ENCODE measurements around the gene FAM193A. TPM values are rescaled to one million over a fixed set of nuclear protein-coding genes. Genes with fewer than 3 reads are reported as not detected.

FAM193A gene
- total RNA-seq, 6 experiments from 2014 or later: 8.5 to 12.3 (median 9.7) TPM

GRCh38 chr4:2489081-2489805 is 47.2 kb upstream of the FAM193A start:
- no peaks in the 10 kb centered on the region for H3K9me3 ChIP-seq
- peak in 1 of 3 donors; percentile 15 for DNase-seq
- TF ChIP-seq CTCF (IDR thresholded peaks at IDR 0.05) (no peak), POLR2A (IDR thresholded peaks at IDR 0.05) (no peak)
- no peak overlapping the region for H3K27ac ChIP-seq
- peaks cover 0 to 24% (median 0%) of the 10 kb centered on the region in 4 donors for H3K36me3 ChIP-seq
- intact Hi-C loops (cut with DNase I): no loop called here
- H3K27me3 ChIP-seq: no peaks in the 10 kb centered on the region
- H3K4me3 ChIP-seq: no peak overlapping the region
- 87% methylated on average over 4 of the region's 20 CpGs for WGBS (ENCODE audit: insufficient coverage, low coverage, low lambda C conversion rate, missing lambda C conversion rate)
- no peak for ATAC-seq
- H3K4me1 ChIP-seq: peaks cover 0 to 22% (median 2%) of the 10 kb centered on the region in 4 donors

- Histone ChIP-seq H3K9me3 (no peaks in the 10 kb centered on the region), H3K27ac (no peak overlapping the region), H3K27me3 (no peaks in the 10 kb centered on the region), H3K4me1 (peaks cover 0 to 17% (median 0%) of the 10 kb centered on the region in 4 donors), H3K4me3 (no peak overlapping the region), H3K36me3 (peaks cover 0 to 24% (median 0%) of the 10 kb centered on the region in 4 donors)
- ATAC-seq (peak in 3 of 4 donors; percentile 9 to 47 (median 41)), DNase-seq (peak in 1 of 3 donors; percentile 17)
- intact Hi-C loops (cut with DNase I): no loop called here
- 75% methylated on average over 9 of the region's 9 CpGs for WGBS (ENCODE audit: insufficient coverage, low coverage, low lambda C conversion rate, missing lambda C conversion rate)
- TF ChIP-seq POLR2A (IDR thresholded peaks at IDR 0.05): no peak
Observed at GRCh38 chr4:2489841-2490552, 46.5 kb upstream of the FAM193A start.

GRCh38 chr4:2492970-2493369 is 43.5 kb upstream of the FAM193A start:
- 60% methylated on average over 1 of the region's 1 CpG for WGBS (ENCODE audit: insufficient coverage, low coverage, low lambda C conversion rate, missing lambda C conversion rate)
- H3K4me3 ChIP-seq: no peak overlapping the region
- no peak for TF ChIP-seq POLR2A (IDR thresholded peaks at IDR 0.05)
- TF ChIP-seq CTCF (IDR thresholded peaks at IDR 0.05): no peak
- ATAC-seq (peak; percentile 34 to 69 (median 46)), DNase-seq (no peak)
- H3K36me3 ChIP-seq: peaks cover 0 to 41% (median 5%) of the 10 kb centered on the region in 4 donors
- no peak overlapping the region for H3K27ac ChIP-seq
- H3K4me1 ChIP-seq: no peaks in the 10 kb centered on the region
- no peaks in the 10 kb centered on the region for H3K9me3 ChIP-seq
- H3K27me3 ChIP-seq: no peaks in the 10 kb centered on the region
- intact Hi-C loops (cut with DNase I): no loop called here

GRCh38 chr4:2494992-2495391 is 41.5 kb upstream of the FAM193A start:
- H3K4me3 ChIP-seq: no peak overlapping the region
- peak in 1 of 4 donors; percentile 31 for ATAC-seq
- H3K27ac ChIP-seq: no peak overlapping the region
- 100% methylated on average over 1 of the region's 3 CpGs for WGBS (ENCODE audit: insufficient coverage, low coverage, low lambda C conversion rate, missing lambda C conversion rate)
- peak in 1 of 3 donors; percentile 12 for DNase-seq
- intact Hi-C loops (cut with DNase I): no loop called here
- TF ChIP-seq CTCF (IDR thresholded peaks at IDR 0.05) (no peak), POLR2A (IDR thresholded peaks at IDR 0.05) (no peak)
- peaks cover 0 to 50% (median 15%) of the 10 kb centered on the region in 4 donors for H3K36me3 ChIP-seq
- no peaks in the 10 kb centered on the region for H3K9me3 ChIP-seq
- H3K27me3 ChIP-seq: no peaks in the 10 kb centered on the region
- no peaks in the 10 kb centered on the region for H3K4me1 ChIP-seq

- H3K27ac ChIP-seq: no peak overlapping the region
- H3K4me1 ChIP-seq: no peaks in the 10 kb centered on the region
- H3K4me3 ChIP-seq: no peak overlapping the region
- DNase-seq: no peak
- WGBS (ENCODE audit: insufficient coverage, low coverage, low lambda C conversion rate, missing lambda C conversion rate): 100% methylated on average over 2 of the region's 4 CpGs
- no peak for ATAC-seq
- H3K9me3 ChIP-seq: no peaks in the 10 kb centered on the region
- intact Hi-C loops (cut with DNase I): no loop called here
- TF ChIP-seq CTCF (IDR thresholded peaks at IDR 0.05) (no peak), POLR2A (IDR thresholded peaks at IDR 0.05) (no peak)
- no peaks in the 10 kb centered on the region for H3K27me3 ChIP-seq
- H3K36me3 ChIP-seq: peaks cover 0 to 44% (median 25%) of the 10 kb centered on the region in 4 donors
Observed at GRCh38 chr4:2497324-2497723, 39.1 kb upstream of the FAM193A start.

All from right lobe of liver (tissue), 6 donors.